GM10266 (cell line): ENCODE data around the gene SERPIND1.

Experiments
- DNase-seq: peaks from one replicate; pipeline ENCODE4 v3.0.0; 2012; ENCODE audit errors: extremely low spot score
- CTCF ChIP-seq: IDR thresholded peaks from 2 replicates; pipeline ENCODE4 v1.5.1; 2012; ENCODE audit warnings: mild to moderate bottlenecking, low read depth; ENCODE audit not compliant: control insufficient read depth, insufficient read depth; ENCODE audit errors: missing control alignments

The SERPIND1 gene

GRCh38 chr22:20745119-20745518 is 28.8 kb upstream of the SERPIND1 start:
- DNase-seq: no peak
- no peak for TF ChIP-seq CTCF

- TF ChIP-seq CTCF: no peak
- no peak for DNase-seq
These were observed 27.3 kb upstream of the SERPIND1 start for GRCh38 chr22:20746431-20747189.

GRCh38 chr22:20747223-20747622 is 26.7 kb upstream of the SERPIND1 start:
- no peak for TF ChIP-seq CTCF
- DNase-seq: no peak

GRCh38 chr22:20748082-20748481 is 25.8 kb upstream of the SERPIND1 start:
- no peak for TF ChIP-seq CTCF

GRCh38 chr22:20748731-20749428 is 25.0 kb upstream of the SERPIND1 start:
- TF ChIP-seq CTCF: no peak
- peak; percentile 67 for DNase-seq

More at GRCh38 chr22:20748082-20748481, 25.8 kb upstream of the SERPIND1 start:
- no peak for DNase-seq

- no peak for TF ChIP-seq CTCF
- no peak for DNase-seq
These were observed 24.5 kb upstream of the SERPIND1 start for GRCh38 chr22:20749453-20749852.
